Measurements from ENCODE around the gene GRID1.

- peak in 1 of 5 experiments; percentile 26 for TF ChIP-seq CTCF (IDR thresholded peaks at IDR 0.05)
- TF ChIP-seq EP300 (IDR thresholded peaks at IDR 0.05; ENCODE audit: low read depth), result no peak
- TF ChIP-seq POLR2A (IDR thresholded peaks at IDR 0.05), result no peak
Observed at GRCh38 chr10:85995791-85996190, 370.8 kb downstream of the GRID1 start.
